ENCODE data around the gene SYCP2.

- TF ChIP-seq CTCF (IDR thresholded peaks at IDR 0.05) = no peak
- TF ChIP-seq POLR2A (IDR thresholded peaks at IDR 0.05) = no peak
- TF ChIP-seq EP300 (IDR thresholded peaks at IDR 0.05) = no peak
Measured at GRCh38 chr20:59977086-59977485, 43.6 kb upstream of the SYCP2 start.

All from ovary (tissue), 3 donors.